HG03469 (cell line): ENCODE results near the gene CILP.
"Not testable (repeated sequence)": the region's sequence is repeated elsewhere in the genome, so short reads cannot be mapped to it uniquely, and the experiment has no call there.

Experiments used
- ATAC-seq: cut with Tn5 transposase; IDR thresholded peaks from one replicate; pipeline ENCODE4 v1.9.1; 2021; ENCODE audit warnings: mild to moderate bottlenecking, moderate library complexity, moderate number of reproducible peaks; ENCODE audit not compliant: unreplicated experiment

CILP gene, protein sequence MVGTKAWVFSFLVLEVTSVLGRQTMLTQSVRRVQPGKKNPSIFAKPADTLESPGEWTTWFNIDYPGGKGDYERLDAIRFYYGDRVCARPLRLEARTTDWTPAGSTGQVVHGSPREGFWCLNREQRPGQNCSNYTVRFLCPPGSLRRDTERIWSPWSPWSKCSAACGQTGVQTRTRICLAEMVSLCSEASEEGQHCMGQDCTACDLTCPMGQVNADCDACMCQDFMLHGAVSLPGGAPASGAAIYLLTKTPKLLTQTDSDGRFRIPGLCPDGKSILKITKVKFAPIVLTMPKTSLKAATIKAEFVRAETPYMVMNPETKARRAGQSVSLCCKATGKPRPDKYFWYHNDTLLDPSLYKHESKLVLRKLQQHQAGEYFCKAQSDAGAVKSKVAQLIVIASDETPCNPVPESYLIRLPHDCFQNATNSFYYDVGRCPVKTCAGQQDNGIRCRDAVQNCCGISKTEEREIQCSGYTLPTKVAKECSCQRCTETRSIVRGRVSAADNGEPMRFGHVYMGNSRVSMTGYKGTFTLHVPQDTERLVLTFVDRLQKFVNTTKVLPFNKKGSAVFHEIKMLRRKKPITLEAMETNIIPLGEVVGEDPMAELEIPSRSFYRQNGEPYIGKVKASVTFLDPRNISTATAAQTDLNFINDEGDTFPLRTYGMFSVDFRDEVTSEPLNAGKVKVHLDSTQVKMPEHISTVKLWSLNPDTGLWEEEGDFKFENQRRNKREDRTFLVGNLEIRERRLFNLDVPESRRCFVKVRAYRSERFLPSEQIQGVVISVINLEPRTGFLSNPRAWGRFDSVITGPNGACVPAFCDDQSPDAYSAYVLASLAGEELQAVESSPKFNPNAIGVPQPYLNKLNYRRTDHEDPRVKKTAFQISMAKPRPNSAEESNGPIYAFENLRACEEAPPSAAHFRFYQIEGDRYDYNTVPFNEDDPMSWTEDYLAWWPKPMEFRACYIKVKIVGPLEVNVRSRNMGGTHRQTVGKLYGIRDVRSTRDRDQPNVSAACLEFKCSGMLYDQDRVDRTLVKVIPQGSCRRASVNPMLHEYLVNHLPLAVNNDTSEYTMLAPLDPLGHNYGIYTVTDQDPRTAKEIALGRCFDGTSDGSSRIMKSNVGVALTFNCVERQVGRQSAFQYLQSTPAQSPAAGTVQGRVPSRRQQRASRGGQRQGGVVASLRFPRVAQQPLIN

DNA sequence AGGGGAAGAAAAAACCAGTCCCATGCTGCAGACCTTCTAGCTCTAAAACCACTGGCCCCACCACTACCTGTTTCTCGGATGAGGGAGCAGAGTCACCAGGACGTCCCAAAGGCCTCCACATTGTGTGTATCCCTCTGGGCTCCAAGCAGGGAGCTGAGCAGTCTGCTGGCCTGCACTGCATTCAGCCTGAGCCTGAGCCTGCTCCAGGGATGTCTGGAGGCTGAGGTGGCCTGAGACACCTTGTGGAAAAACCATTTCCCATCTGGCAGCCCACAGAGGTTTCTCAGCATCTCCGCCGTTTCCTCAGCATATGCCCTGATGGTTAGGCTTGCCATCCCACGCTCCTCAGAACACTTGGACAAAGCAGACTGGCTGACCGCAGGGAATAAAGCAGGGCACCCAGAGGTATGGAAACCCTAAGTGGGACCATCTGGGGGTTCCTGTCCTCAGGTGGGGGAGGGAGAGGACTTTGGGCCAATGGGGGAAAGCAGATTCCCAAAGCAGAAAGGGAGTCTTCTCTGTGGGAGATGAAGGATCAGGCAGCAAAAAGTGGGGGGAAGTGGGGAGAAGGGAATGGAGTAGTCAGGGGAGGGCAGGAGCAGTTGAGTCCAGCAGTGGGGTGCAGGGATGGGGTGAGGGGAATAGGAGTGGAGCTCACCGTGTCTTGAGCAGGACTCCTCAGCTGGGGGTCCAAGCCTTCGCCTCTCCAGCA is at the start of gene CILP:
Gene CILP, minus strand, starts transcription at position 704 of the 712 bp plus-strand sequence. CDS start 1,718 bp downstream, outside the sequence.
- no peak for ATAC-seq

DNA sequence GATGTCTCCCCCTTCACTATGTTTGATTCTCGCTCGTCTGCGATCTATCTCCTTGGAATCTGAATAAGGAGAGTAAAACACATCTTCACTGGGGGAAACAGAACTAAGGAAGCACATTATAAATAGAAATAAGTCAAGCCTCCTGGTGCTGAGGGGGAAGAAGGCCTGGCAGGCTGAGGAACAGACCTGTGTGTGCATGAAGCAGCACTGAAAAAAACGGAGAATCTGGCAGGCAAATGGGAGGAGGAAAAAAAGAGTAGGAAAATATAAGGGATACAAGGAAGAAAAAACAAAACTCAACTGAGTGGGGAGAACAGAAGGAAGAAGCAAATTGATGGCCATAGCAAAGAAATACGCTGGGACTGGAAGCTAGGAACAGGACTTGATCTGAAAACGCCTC is 49.7 kb upstream of the CILP start:
- ATAC-seq: no peak

DNA sequence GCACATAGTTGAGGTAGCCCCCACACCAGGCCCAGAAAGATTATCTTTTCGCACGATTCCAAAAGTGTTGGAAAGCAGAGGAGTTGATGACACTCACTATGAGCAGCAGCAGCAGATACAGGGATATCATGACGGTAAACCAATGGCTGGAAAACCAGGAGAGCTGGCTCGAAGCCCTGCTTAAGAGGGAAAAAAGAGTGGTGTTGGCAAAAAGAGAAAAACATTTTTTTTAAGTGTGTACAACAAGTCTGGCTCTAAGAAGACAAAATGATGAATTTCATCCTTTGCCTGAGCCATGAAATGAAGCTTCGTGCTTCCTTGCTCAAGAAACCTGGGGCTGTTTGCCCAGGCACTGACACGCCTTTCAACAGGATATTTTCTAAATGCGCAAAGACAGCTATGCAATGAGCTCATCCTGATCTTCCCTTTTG is 48.1 kb upstream of the CILP start:
- no peak for ATAC-seq

DNA sequence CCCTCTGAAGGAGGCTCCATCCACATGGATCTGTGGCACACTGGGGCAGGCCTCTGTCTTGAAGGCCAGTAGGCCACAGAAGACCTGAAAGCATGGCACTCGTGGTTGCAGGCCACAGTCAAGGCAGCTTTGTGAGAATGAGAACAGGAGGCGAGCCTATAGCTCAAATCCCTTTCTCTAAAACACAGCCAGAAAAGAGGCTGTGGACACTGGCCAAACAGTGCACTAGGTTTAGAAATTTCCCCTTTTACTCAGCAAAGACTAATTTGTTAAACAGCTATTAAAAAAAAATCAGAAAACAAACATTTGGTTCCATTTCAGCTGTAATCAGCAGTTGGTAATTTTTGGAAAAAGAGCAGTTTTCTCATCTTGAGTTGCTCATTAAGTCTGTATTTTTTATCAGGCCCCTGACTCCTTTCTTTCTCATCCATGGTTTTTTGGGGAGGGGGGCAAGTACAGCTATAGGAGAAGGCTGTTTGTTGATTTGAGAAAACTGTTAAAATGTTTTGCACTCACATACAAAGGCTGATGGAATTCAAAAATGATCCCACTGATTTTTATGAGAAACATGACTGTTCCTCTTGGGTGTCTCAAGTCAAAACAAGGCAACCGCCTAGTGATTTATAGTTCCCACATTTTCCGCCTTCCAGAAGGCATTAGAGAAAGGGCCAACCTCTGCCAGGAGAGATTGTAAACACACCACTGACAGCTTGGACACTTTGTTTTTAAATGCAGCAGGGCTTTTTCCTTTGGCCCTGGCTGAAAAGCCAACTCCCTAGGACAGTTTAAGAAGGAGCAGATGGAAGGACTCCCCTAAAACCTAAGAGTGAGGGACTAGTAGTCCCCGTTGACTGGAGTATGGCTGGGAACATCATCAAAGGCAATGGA is 47.3 kb upstream of the CILP start:
- ATAC-seq: no peak

DNA sequence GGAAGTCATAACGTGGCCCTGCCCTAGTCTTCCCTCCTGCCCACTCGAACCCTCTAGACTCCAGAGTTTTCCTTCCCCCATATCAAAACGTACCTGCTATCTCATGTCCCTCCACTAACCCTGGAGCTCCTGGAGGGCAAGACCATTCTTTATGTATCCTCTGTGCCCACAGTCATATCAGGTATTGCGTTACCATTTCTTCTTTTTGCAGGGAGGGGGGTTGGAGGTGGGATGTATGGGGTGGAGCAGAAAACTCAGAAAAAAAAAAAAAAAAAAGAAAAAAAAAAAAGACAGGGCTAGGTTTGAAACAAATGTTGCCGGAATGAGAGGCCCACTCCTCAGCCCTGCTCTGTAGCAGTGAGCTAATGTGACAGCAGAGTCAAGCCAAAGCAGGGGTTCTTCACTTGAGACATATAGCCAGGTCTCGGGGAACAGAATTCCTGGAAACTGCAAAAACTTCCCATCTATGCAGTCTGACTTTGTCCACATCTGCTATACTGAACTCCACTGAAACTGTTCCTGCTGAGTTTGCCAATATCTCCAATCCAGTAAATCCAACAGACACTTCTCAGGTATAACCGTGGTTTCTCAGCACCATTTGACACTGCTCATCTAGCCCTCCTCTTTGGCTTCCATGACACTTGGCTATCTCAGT is 44.3 kb upstream of the CILP start:
- ATAC-seq: no peak

DNA sequence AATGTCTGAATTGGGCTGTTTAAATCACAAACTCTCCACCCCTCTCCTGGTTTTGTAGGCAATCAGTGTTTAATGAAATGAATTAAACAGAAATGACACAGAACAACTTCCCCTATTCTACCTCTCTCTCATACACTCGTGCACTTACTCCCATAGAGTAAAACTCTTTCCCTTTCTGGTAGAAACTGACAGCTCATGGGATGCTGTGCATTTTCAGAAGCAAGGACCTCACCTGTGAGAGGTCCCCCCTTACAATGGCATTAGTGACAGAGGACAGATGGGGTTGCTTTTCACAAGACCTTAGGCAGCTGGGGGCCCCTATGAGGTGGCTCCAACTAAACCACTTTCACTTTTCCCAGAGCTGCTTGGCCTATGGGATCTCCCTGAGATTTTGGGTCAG is 43.5 kb upstream of the CILP start:
- ATAC-seq: no peak

DNA sequence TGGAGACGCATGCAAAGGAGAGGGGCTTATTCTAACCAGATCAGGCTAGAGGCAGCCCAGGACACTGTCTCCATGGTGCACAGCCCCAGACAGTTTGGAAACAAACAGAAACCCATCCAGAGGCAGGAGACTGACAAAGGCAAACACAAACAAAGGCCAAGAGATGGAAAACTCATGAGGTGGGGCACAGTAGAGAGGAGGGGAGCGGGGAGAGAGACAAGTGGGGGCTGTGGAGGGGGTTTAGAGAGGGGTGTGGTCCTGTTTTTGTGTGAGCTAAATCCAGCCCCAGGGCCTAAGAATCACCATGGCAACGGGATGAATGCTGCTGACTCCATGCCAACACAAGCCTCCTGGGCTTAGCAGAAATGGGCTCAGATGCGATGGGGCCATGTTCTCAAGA is 43.1 kb upstream of the CILP start:
- ATAC-seq: no peak

DNA sequence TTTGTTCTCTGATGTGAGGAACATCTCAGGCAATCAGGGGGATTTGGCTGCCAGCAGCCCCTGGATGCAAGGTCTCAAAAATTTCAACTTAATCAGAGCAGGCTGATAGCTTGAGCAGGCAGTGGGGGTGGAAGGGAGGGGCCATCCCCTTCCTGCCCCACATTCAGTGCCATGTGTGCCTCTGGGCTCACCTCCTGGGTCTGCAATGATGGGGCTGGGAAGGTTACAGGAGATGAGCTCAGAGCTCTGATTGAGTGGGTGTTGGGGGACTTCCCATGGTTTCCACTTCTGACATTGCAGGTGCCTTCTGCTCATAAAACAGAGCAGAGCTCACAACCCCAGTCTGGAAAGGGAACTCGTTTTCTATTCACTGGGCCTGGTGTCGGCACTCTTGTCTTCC is 38.4 kb upstream of the CILP start:
- ATAC-seq: no peak

DNA sequence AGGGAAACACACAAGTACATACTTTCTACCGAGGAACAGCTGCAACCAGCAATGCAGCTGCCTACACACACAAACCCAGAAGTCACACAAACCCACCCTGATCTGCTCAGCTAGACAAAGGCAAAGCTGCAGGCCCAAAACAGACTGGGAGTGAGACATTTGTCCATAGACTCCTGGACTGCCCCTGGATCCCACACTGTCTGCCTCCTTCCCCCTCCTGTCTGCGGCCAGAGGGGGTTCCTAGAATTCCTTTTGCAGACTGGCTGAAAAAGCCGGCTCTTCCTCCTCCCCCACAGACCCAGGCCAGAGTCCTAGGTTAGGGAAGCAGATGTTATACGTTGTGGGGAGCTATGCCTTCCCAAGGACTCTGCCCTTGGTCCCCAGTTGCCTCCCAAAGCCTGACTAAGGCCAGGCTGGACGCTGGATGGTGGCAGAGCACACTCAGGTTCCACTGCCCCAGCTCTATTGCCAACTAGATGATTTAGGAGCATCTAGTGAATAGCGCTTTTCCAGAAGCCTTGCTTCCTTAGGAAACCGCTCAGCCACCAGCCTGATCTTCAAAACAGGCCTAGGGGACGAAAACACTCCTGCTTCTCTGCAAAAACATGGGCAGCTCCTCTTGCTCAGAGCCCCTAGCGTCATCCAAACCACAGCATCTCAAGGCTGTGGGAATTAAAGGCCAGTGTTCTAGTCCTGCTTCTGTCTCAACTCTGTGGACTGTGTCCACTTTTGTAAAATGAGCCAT is 37.4 kb upstream of the CILP start:
- no peak for ATAC-seq

DNA sequence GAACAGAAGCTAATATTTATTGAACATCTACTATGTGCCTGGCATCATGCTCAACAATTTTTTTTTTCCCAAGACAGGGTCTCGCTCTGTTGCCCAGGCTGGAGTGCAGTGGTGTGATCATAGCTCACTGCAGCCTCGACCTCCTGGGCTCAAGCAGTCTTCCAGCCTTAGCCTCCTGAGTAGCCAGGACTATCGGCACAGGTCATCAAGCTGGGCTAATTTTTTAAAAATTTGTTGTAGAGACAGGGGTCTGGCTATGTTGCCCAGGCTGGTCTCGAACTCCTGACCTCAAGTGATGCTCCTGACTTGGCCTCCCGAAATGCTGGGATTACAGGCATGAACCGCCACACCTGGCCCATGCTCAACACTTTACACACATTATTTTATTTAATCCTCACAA is 35.7 kb upstream of the CILP start:
- no peak for ATAC-seq

DNA sequence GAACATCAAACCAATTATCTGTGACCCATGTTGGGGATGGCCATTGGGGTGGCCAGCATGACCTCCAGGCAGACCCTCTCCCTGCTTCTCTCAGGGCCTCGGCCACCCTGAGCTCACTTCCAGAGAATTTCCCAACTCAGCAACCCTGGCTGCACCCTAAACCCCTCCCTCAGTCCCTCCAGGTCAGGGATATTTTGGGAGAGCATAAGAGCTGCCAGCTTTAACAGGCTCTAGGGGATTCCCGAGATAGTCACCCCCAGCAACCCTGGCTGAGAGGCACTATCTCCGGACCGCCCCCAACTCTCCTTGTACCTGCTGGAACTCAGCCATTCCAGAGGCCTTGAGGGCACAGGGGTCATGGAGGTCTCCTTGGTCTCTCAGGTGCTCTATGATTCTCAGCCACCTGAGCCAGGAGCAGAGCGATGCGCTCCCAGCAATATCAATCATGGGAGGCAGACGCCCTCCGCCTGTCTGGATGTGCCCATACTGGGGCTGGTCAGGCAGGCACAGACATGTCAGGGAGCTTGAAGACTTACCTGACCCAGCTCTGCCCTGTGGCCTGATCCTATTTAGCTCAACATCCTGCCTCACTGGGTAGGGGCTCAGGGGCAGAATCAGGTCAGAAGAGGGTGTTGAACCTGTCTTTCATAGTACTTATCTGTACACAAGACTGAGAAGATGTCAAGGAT is 34.9 kb upstream of the CILP start:
- ATAC-seq: no peak

DNA sequence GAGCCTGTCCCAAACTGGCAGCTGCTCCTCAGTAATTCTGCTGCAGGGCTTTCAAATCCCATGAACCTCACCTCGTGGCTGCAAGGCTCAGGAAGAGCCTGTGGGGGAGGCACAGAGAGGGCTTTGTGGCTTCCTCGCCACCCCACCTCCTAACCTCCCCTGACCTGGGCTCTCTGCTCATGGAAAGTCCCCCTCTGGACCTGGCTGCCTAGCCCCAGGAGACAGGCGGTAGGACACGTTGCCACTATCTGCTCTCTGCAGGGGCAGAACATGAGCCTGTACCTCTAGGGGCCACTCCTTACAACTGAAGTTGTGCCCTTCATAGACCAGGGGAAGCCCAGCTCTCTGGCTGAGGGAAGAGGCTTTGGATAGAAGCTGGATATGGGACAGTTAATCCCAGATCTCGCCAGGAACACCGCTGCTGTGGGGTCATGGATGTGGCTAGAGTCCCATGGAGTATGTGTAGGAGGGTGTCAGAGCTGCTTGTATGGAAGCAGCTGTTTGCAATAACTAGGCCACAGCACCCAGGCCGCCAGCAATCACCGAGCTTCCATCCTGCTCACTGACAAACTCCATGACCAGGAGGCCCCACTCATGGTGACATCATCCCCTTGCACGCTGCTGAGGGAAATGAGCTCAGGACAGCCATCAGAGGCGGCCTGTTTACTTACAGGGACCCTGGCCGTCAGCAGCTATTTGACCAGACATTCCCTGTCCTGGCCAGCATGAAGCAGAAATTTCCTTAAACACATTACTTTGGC is 34.0 kb upstream of the CILP start:
- no peak for ATAC-seq

DNA sequence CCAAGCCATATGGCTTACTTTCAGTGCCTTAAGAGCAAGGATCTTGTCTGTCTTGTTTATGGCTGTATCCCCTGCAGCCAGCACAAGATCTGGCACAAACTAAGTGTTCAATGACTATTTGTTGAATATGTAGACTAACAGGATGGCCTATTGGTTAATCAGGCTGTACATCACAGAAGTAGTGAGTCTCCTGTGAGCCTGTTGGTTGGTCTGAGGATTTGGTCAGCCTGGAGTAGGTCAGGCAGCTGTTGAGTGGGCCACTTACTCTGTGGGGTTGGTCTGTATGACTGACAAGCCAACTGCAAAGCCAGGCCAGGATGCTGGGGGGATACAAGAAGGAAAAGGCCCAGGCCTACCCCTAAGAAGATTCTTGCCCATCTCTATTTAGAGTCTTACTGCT is 33.4 kb upstream of the CILP start:
- no peak for ATAC-seq

DNA sequence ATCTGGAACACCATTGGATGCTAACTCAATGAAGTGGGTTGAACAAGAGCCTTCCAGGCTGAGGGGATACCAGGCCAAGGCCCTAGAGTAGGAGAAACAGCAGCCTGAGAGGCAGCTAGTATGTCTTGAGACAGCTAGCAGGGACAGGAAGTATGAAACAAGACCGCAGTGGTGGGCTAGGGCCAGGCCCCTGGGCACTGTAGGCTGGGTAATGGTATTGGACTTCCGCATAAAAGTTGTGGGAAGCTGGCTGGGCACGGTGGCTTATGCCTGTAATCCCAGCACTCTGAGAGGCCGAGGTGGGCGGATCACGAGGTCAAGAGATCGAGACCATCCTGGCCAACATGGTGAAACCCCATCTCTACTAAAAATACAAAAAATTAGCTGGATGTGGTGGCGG is 25.2 kb upstream of the CILP start:
- not testable (repeated sequence) for ATAC-seq

DNA sequence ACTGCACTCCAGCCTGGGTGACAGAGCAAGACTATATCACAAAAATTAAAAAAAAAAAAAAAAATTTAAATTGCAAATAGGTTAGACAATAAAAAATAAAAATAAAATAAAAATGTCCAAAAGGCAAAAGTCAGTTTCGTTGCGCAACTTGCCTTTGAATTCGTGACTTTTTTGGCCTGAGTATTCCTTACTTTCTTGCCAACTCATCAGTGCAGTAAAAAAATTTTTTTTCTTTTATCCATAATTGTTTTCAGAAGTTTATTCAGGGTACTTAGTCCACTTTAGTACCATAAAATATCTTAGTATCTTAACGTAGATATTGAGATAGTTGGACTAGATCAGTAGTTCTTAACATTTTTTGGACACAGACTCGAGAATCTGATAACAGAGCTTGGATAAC is 22.4 kb upstream of the CILP start:
- ATAC-seq: no peak

DNA sequence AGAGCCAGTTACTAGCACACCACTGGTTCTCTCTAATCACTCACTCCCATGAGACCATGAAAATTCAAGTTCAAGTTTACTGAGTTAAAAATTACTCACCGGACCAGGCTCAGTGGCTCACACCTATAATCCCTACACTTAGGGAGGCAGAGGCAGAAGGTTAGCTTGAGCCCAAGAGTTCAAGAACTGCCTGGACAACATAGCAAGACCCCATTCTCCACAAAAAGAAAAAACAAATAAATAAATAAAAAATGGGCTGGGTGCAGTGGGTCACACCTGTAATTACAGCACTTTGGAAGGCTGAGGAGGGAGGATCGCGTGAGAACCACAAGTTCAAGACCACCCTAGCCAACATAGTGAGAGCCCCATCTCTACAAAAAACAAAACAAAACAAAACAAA is 21.2 kb upstream of the CILP start:
- ATAC-seq: no peak

DNA sequence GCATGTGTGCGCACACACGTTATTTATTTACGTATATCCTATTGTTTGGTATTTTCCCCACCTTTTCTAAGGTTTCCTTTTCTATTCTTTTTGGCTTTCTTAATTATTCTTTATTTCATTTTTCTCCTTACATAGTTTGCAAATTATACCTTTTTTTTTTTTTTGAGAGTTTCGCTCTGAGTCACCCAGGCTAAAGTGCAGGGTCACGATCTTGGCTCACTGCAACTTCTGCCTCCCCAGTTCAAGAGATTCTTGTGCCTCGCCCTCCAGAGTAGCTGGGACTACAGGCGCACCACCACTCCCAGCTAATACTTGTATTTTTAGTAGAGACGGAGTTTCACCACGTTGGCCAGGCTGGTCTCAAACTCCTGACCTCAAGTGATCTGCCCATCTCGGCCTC is 20.0 kb upstream of the CILP start:
- no peak for ATAC-seq
